D341Med (cell line): ENCODE measurements around the gene GCSAM.
A peak's percentile ranks its signal among the peaks of the same experiment; 100 is the strongest.

Experiments used
- DNase-seq: peaks from one replicate; pipeline ENCODE4 v3.0.0; 2012; ENCODE audit warnings: low spot score

GCSAM gene

GRCh38 chr3:112129925-112130637 lies 3.0 kb downstream of the GCSAM start:
- no peak for DNase-seq

- no peak for DNase-seq
Observed at GRCh38 chr3:112128843-112129727, 4.0 kb downstream of the GCSAM start.

- DNase-seq = no peak
Observed at GRCh38 chr3:112127522-112128494, 5.2 kb downstream of the GCSAM start.

GRCh38 chr3:112126511-112126911 lies 6.5 kb downstream of the GCSAM start:
- DNase-seq = no peak

DNA sequence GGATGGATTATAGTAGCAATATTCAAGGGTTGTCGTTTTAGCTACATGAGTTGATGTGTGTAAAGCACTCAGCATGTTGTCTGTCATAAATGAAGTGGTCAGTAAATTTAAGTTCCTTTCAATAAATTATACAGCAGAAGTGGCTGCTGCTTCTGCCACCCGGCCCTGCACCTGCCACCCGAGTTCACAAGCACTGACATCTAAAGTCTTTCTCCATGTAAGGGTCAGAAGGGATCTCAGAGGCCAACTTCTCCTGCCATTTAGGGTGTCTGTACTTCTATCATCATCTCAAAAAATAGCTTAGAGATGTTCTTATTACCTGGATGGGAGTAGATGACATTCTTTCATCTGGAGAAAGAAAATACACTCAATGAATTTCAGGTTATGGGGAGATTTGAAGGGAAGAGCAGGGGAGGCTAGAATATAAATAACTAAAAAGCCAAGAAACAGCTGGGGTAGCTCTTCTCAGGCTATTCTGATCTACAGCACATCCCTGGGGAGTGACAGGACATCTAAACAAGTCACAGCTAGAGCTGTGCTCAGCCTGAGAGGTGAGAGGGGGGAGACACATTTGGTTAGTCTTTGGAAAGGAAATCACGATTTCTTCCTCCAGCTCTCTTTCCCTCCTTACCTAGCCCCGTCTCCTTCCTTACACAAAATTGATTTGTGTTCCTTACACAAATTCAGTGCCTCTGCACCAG lies 8.0 kb downstream of the GCSAM start:
- DNase-seq = no peak

- no peak for DNase-seq
Observed at GRCh38 chr3:112123548-112123947, 9.5 kb downstream of the GCSAM start.

- no peak for DNase-seq
Observed at GRCh38 chr3:112122870-112123269, 10.2 kb downstream of the GCSAM start.

DNA sequence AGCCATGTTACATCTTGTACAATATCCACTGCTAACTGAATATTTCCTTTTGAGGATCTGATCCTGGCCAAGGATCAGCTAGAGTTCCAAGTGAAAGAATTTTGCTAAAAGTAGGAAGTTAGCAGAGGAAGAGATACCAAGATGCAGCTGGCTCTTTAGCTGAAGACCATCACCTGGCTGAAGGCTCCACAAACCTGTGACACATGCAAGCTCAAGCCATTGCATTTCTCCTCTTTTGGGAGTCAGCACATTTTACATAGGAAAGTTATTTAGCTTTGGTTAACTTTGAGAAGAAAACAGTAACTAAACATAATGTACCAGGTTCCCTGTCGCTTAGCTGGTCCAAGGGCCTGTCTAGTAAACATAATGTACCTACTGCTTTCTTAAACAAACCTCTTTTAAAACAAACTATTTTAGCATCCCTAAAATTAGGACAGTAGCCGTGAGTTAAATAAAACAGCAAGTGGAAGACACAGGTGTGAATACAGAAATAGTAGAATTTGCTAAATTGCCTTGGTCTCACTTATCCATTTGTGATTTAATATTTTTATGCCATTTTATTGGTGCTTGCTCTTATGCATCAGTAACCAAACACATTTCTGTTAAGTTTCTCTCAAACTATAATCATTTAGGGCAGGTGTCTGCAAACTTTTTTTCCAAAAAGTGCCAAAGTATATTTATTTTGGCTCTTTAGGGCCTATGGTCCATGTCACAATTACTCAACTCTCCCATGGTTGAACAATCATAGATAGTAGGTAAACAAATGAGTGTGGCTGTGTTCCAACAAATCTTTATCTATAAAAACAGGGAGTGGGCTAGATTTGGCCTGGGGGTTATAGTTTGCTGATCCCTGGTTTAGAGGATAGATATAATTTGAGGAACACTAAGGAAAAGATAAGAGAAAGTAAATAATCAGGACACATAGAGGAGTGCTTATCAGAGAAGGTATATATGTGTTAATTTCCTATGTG lies 11.2 kb downstream of the GCSAM start:
- DNase-seq = no peak

DNA sequence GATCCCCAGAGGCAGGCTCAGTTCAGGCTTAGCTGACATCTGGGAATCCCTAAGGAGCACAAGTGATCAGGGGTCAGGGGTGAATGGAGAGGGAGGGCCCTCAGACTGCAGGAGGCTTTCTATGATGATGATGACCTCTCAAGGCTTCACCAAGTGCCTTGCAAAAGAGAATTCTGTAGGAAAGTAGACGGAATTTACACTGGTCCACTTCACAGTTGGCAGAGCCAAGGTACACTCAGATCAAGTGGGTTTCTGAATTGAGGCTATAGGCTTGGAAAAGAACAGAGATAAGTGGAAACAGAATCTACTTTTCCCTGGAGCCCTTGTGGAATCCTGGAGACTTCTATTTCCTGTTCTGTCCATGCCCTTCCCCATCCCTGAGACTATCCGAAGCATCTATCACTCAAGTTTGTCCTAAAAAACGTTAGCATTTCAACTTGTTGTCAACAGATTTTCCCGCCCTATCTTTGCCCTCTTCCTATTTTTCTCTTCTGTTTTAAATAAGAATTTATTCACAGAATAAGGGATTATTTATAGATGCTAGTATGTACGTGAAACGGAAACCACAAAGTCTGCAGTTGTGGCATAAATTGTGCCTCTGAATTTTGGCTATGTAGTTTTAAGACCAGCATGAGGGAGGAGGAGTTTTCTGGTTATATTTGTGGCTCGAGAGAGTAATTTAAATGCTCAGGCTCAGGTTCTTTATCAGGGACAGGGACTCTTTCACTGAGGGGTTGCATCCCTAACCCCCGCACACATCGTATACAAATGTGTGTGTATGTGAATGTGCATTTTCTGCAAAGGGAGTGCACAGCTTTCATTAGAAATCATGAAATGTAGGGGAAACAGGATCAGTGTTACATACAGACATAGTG lies 12.8 kb downstream of the GCSAM start:
- DNase-seq = no peak

- no peak for DNase-seq
Observed at GRCh38 chr3:112117841-112118571, 15.0 kb downstream of the GCSAM start.

DNA sequence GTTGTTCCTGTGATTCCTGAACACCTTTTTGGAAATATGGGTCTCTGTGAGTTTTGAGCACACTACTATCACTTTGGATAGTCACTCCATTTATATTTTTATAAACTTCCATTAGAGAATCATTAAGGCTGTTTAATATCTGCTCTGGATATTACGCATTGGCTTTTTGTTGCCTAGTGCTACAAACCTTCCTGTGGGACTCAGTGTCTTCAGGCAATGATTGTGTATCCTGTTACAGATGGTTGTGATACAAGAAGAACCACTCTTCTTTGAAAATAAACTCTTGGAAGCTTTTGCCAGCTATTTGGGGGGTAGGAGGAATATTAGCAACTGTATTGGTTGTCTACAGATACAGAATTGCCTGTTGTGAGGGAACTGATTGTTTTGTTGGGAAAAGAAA lies 15.6 kb downstream of the GCSAM start:
- no peak for DNase-seq

DNA sequence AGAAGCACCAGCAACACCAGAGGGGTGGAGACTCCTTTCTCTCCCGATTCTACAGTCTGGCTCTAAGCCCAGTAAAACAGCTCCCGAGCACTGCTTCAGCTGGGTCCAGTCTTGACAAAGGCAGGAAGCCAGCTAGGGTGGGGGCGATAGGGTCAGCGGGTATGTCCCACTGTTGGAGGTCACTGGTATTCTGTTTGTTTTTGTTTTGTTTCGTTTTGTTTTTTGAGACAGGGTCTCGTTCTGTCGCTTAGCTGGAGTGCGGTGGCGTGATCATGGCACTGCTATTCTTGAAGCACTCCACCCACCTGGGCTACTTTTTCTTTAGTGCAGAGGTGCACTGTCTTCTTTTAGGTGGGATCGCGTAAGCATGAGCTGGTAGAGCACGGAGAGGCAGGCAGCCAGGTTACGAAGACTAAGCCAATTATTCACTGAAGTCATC lies 16.3 kb downstream of the GCSAM start:
- DNase-seq = no peak

GRCh38 chr3:112115806-112116383 lies 17.2 kb downstream of the GCSAM start:
- no peak for DNase-seq

- no peak for DNase-seq
Observed at GRCh38 chr3:112115161-112115739, 17.8 kb downstream of the GCSAM start.

GRCh38 chr3:112114576-112115160 lies 18.4 kb downstream of the GCSAM start:
- no peak for DNase-seq

DNA sequence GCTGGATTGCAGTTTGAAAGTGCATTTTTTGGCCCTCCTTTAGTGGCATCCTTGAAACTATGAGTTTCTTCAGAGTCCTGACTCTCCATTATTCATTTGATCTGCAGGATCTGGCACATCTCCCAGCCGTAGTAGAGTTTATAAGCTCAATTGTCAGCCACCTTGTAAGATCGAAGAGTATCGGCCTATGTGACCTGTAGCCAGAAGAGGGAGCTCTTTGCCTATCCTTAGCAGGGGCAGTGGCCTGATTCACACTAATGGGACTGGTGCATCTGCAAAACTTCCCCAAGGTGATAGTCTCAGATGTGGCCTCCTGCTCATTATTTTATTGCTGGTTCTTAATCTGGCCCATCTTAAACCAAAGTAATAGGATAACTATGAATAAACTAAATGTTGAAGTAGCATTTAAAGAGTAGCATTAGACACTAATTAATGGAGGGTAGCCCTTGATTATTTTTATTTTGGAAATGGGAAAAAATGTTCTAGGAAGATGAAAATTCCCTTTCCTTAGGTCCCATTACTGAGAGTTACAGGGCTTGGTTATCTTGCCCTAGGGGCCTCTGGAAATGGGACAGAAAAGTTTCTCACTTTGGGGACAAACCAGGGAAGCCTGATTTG lies 21.2 kb downstream of the GCSAM start:
- peak; percentile 74 for DNase-seq

DNA sequence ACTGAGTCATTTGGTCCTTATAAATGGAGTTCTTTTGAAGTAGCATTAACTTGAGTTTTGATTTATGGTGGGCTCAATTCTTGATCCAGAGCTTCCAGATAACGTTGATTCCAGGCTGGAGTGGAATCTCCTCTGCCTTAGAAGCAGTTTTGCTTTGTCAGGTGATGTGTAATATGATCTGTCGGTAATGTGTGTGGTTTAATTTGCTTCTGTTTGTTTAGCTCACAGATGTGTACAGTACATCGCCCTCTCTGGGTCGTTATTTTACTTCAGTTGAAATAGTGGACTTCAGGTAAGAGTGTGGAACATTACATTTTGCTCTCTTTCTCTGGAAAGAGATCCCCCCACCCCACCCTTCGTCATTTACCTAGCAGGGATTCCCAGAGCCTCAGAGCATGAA lies 23.7 kb downstream of the GCSAM start:
- no peak for DNase-seq
